Stimulated activated CD4-positive, alpha-beta T cell treated with anti-CD3 and anti-CD28 coated beads, Interleukin-12 subunit alpha, Interleukin-12 subunit beta, amount 100 ng/mL, for 48 hours (primary cell): ENCODE measurements around the gene E2F2.

ENCODE experiments used
- DNase-seq, 3 donors: peaks; one replicate each; pipeline ENCODE4 v3.0.0-alpha.2; 2020; ENCODE audit warnings: low read depth in 2 of 3, low spot score in 1 of 3

Gene E2F2

DNA sequence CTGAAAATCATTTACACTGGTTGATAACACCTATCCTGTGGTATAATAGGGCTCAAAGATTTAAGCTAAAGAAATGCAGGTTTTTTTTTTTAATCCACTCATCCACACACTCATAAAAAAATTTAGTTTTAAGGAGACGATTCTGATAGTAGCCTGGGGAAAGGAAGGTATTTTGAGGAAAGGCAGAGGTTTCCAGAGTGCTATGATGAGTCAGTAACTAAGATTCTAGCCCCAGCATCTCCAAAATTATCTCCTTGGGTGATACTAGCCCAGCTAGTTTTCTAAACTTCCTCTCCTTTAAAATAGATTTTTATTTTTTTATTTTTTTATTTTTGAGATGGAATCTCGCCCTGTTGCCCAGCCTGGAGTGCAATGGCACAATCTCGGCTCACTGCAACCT, 67.7 kb downstream of the E2F2 start:
- DNase-seq = no peak

DNA sequence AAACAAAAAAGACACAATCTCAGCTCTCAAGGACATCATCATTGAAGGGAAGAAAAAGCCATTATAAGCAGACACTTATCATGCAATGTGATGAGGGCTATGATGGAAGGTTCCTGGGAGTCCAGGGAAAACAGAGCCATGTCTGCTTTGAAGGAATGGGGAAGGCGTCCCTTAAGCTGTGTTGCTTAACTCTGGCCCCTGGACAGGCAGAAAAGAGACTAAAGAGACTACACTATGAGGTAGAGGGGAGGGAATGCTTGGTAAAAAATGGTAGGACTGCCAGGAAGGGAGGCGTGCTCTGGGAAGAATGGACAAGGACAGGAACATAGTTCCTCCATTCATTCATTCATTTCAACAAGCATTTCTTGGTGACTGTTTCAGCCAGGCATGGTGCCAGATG, 68.3 kb downstream of the E2F2 start:
- no peak for DNase-seq

DNA sequence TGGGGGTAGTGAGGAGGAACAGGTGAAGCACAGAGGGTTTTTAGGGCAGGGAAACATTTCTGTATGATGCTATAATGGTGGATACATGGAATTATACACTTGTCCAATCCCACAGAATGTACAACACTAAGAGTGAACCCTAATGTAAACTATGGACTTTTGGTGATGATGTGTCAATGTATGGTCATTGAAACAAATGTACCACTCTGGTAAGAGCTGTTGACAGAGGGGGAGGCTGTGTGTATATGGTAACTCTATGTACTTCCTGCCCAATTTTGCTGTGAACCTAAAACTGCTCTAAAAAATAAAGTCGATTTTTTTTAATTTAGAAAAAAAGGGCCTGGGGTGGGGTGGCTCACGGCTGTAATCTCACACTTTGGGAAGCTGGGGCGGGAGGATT, 70.0 kb downstream of the E2F2 start:
- no peak for DNase-seq

GRCh38 chr1:23460519-23460918, 70.5 kb downstream of the E2F2 start:
- no peak for DNase-seq

DNA sequence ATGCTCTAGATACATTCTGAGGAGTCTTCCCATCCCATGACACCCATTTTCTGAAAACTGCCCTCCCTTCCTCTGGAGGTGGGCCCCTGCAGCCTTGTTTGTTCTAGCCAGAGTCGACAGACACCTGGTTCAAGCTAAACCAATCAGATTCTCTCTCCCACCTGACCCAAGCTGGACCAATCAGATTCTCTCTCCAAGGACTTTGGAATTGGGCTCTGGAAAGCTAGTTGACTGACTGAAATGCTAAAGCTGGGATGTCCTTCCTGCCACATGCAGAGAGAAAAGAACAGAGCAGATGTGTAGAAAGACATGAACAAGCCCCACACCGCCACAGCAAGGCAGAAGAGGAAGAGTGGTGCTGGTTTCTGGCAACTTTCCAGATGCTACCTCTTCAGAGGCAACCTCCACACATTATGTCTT, 71.7 kb downstream of the E2F2 start:
- DNase-seq = no peak
